ENCODE data around the gene PLCB3.
A peak's percentile ranks its signal among the peaks of the same experiment; 100 is the strongest.
"Not testable (repeated sequence)": the region's sequence is repeated elsewhere in the genome, so short reads cannot be mapped to it uniquely, and the experiment has no call there.

The PLCB3 gene

GRCh38 chr11:64306563-64306875, 55.2 kb downstream of the PLCB3 start:
- no peak for DNase-seq

GRCh38 chr11:64306876-64307622, 55.7 kb downstream of the PLCB3 start:
- DNase-seq = no peak

- not testable (repeated sequence) for DNase-seq
Observed at GRCh38 chr11:64307795-64308194, 56.5 kb downstream of the PLCB3 start.

GRCh38 chr11:64312947-64313346, 61.6 kb downstream of the PLCB3 start:
- DNase-seq = no peak

- DNase-seq = no peak
Observed at GRCh38 chr11:64313491-64314145, 62.3 kb downstream of the PLCB3 start.

GRCh38 chr11:64314146-64314804, 62.9 kb downstream of the PLCB3 start:
- no peak for DNase-seq

- no peak for DNase-seq
Observed at GRCh38 chr11:64314805-64315561, 63.7 kb downstream of the PLCB3 start.

- DNase-seq = not testable (repeated sequence)
Observed at GRCh38 chr11:64315667-64316526, 64.6 kb downstream of the PLCB3 start.

GRCh38 chr11:64316672-64317324, 65.5 kb downstream of the PLCB3 start:
- DNase-seq = peak; percentile 59

GRCh38 chr11:64317325-64317960, 66.1 kb downstream of the PLCB3 start, which contains the start of gene TRMT112:
Gene TRMT112, minus strand, starts transcription at chr11:64317559. Its CDS starts 33 bp downstream, at chr11:64317526.
- DNase-seq = peak; percentile 96

GRCh38 chr11:64317961-64318765, 66.8 kb downstream of the PLCB3 start, which contains the start of gene PRDX5:
Gene PRDX5, plus strand, starts transcription at chr11:64318121. Its CDS starts 95 bp downstream, at chr11:64318216.
- peak; percentile 95 for DNase-seq

Data from stimulated activated CD8-positive, alpha-beta memory T cell treated with anti-CD3 and anti-CD28 coated beads, Interleukin-4, amount 100 ng/mL, for 48 hours (primary cell).